ENCODE measurements around the gene SPATA6.
"Not testable (repeated sequence)": the region's sequence is repeated elsewhere in the genome, so short reads cannot be mapped to it uniquely, and the experiment has no call there.

The SPATA6 gene

DNA sequence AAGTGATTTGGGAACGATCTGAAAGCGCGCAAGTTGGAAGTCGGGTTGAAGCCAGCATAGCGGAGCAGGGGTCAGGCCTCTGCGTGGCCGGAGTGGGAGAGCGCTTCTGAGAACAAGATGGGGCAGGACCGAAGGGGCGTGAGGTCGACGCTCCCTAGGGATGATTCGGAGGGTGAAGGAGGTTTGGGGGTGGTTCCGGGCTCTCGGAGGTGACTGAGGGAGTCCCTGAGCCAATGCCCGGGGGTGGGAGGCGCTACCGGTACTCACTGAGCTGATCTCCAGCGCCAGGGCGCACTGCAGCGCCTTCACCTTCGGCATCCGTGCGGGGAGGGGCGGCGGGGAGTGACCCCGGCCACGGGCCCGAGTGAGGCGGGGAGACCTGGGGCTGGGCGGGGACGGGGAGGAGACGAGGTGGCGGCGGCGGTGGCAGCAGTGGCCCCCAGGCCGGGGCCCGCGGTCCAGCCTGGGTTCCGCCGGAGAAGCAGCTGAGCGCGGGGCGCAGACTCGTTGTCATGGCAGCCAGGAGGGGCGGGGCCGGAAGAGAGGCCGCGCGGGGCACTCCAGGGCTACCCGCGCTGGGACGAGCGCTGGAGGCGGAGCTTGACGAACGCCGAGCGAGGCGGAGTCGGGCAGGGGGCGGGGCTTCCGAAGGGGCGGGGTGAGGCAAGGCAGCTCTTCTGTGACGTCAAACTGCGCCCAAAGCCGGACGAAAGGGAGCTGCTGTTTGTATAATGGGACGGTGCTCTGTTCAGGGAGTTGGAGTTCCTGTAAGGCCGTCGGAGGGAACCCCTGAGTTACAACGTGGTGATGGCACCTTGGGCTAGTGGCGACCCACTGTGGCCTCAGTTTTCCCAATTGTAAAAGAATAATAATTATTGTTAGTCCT, at the start of gene SPATA6:
Gene SPATA6, minus strand, starts transcription at position 514 of the 886 bp plus-strand sequence. Its CDS starts 196 bp downstream, at position 318.
- TF ChIP-seq, protein P1, sequence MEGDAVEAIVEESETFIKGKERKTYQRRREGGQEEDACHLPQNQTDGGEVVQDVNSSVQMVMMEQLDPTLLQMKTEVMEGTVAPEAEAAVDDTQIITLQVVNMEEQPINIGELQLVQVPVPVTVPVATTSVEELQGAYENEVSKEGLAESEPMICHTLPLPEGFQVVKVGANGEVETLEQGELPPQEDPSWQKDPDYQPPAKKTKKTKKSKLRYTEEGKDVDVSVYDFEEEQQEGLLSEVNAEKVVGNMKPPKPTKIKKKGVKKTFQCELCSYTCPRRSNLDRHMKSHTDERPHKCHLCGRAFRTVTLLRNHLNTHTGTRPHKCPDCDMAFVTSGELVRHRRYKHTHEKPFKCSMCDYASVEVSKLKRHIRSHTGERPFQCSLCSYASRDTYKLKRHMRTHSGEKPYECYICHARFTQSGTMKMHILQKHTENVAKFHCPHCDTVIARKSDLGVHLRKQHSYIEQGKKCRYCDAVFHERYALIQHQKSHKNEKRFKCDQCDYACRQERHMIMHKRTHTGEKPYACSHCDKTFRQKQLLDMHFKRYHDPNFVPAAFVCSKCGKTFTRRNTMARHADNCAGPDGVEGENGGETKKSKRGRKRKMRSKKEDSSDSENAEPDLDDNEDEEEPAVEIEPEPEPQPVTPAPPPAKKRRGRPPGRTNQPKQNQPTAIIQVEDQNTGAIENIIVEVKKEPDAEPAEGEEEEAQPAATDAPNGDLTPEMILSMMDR (conservative IDR thresholded peaks at IDR 0.05; ENCODE audit: low read depth, low read length): no peak
- H3K9ac ChIP-seq: no peak within 1 kb of the TSS
- H2AFZ ChIP-seq (ENCODE audit: low read depth): peak within 1 kb of the TSS; percentile 59; the same call in 1 of the 2 replicates
- no peak within 1 kb of the TSS for H3K4me3 ChIP-seq (IDR thresholded peaks at IDR 0.05; ENCODE audit: insufficient read depth, low read depth, low read length)
- H3K4me1 ChIP-seq (ENCODE audit: low read depth, poor library complexity, severe bottlenecking): no peaks in the 10 kb centered on the region
- no peak within 1 kb of the TSS for H3K4me2 ChIP-seq
- H3K27me3 ChIP-seq (ENCODE audit: insufficient read depth, low read depth): no peaks in the 10 kb centered on the region
- H3K36me3 ChIP-seq (ENCODE audit: insufficient read depth): no peaks in the 10 kb centered on the region
- no peaks in the 10 kb centered on the region for H3K79me2 ChIP-seq (ENCODE audit: insufficient read depth, low read depth)
- no peaks in the 10 kb centered on the region for H4K20me1 ChIP-seq (ENCODE audit: insufficient read depth)
- no peak within 1 kb of the TSS for H3K27ac ChIP-seq

- not testable (repeated sequence) for H3K79me2 ChIP-seq (ENCODE audit: insufficient read depth, low read depth); H3K9ac ChIP-seq; H3K27me3 ChIP-seq (ENCODE audit: insufficient read depth, low read depth); H3K36me3 ChIP-seq (ENCODE audit: insufficient read depth); H3K27ac ChIP-seq; H3K4me1 ChIP-seq (ENCODE audit: low read depth, poor library complexity, severe bottlenecking); H2AFZ ChIP-seq (ENCODE audit: low read depth); H4K20me1 ChIP-seq (ENCODE audit: insufficient read depth); H3K4me3 ChIP-seq (IDR thresholded peaks at IDR 0.05; ENCODE audit: insufficient read depth, low read depth, low read length); H3K4me2 ChIP-seq
Measured at GRCh38 chr1:48519896-48520295, 47.9 kb upstream of the SPATA6 start.

DNA sequence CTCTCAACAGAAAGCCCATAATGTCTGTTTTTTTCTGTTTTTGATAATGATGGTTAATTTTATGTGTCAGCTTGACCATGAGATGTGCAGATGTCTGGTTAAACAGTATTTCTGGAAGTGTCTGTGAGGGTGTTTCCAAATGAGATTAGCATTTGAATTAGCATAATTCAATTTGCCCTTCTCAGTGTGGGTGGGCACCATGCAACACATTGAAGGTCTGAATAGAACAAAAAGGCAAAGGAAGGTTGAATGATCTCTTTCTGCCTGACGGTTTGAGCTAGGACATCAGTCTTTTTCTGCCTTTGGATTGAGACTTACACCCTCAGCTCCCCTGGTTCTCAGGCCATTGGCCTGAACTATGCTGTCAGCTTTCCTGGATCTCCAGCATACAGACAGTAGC, 34.9 kb upstream of the SPATA6 start:
- H3K4me3 ChIP-seq (IDR thresholded peaks at IDR 0.05; ENCODE audit: insufficient read depth, low read depth, low read length): no peak overlapping the region
- no peaks in the 10 kb centered on the region for H3K79me2 ChIP-seq (ENCODE audit: insufficient read depth, low read depth)
- TF ChIP-seq, protein P1 (conservative IDR thresholded peaks at IDR 0.05; ENCODE audit: low read depth, low read length): no peak
- no peaks in the 10 kb centered on the region for H4K20me1 ChIP-seq (ENCODE audit: insufficient read depth)
- no peaks in the 10 kb centered on the region for H3K36me3 ChIP-seq (ENCODE audit: insufficient read depth)
- no peak overlapping the region for H2AFZ ChIP-seq (ENCODE audit: low read depth)
- no peaks in the 10 kb centered on the region for H3K27me3 ChIP-seq (ENCODE audit: insufficient read depth, low read depth)
- H3K4me1 ChIP-seq (ENCODE audit: low read depth, poor library complexity, severe bottlenecking): no peaks in the 10 kb centered on the region
- H3K4me2 ChIP-seq: no peak overlapping the region
- H3K9ac ChIP-seq: no peak overlapping the region
- H3K27ac ChIP-seq: no peak overlapping the region

DNA sequence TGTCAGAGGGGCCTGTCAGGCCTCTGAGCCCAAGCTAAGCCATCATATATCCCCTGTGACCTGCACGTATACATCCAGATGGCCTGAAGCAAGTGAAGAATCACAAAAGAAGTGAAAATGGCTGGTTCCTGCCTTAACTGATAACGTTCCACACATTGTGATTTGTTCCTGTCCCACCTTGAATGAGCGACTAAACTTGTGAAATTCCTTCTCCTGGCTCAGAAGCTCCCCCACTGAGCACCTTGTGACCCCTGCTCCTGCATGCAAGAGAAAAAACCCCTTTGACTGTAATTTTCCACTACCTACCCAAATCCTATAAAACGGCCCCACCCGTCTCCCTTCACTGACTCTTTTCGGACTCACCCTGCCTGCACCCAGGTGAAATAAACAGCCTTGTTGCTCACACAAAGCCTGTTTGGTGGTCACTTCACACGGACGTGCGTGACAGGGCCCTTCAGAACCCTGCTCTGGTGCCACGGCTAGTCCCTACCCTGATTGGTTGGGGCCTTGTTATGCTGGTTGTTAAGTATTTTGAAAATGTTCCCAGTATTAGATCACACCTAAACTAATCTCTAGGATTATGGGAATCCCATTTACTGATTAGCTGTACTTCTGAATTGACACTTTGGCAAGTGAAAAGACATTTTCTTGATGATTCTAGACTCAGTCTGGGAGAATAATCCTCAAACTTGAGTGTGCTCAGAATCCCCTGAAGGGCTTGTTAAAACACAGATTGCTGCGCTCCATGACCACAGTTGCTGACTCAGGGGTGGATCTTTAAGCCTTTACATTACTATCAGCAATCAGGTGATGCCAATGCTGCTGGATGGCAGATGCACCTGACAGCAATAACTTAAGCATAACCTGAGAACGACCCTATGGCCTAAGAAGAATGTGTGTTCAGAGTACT, 28.8 kb upstream of the SPATA6 start:
- Histone ChIP-seq H3K4me3 (IDR thresholded peaks at IDR 0.05; ENCODE audit: insufficient read depth, low read depth, low read length) (no peak overlapping the region), H3K79me2 (ENCODE audit: insufficient read depth, low read depth) (no peaks in the 10 kb centered on the region), H4K20me1 (ENCODE audit: insufficient read depth) (no peaks in the 10 kb centered on the region), H3K4me2 (no peak overlapping the region), H3K9ac (no peak overlapping the region), H3K27me3 (ENCODE audit: insufficient read depth, low read depth) (no peaks in the 10 kb centered on the region), H2AFZ (ENCODE audit: low read depth) (no peak overlapping the region), H3K36me3 (ENCODE audit: insufficient read depth) (no peaks in the 10 kb centered on the region), H3K4me1 (ENCODE audit: low read depth, poor library complexity, severe bottlenecking) (no peaks in the 10 kb centered on the region), H3K27ac (no peak overlapping the region)
- TF ChIP-seq, protein P1 (conservative IDR thresholded peaks at IDR 0.05; ENCODE audit: low read depth, low read length): no peak
